NCI-H510A treated with DMSO at 0.1 percent for 48 hours (cell line): ENCODE results near the gene GUCD1.
A peak's percentile ranks its signal among the peaks of the same experiment; 100 is the strongest.

ENCODE experiments used
- DNase-seq: peaks from one replicate; lab custom pipeline; 2025; lab: John Stamatoyannopoulos, UW

GUCD1 gene

DNA sequence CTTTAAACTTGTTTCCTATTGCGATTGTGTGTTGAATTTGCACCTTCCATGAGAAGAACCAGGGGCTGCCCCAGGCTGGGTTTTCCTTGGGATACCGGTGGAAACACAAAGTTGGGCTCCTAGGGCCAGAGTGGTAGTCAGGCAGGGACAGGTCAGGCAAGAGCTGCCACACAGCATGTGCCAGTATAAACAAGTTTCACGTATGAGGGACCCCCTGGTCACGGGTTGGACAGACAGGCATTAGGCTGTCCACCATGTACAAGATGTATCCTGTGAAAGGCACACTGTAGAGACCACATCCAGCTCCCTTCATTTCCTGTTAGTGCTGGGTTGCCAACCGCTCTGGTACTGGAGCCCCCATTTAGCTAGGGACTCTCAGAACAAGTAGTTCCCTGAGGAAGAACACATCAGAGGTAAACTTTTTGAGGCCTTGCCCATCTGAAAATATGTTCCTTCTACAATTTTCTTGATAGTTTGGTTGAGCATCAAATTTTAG lies 51.0 kb downstream of the GUCD1 start:
- DNase-seq: no peak

DNA sequence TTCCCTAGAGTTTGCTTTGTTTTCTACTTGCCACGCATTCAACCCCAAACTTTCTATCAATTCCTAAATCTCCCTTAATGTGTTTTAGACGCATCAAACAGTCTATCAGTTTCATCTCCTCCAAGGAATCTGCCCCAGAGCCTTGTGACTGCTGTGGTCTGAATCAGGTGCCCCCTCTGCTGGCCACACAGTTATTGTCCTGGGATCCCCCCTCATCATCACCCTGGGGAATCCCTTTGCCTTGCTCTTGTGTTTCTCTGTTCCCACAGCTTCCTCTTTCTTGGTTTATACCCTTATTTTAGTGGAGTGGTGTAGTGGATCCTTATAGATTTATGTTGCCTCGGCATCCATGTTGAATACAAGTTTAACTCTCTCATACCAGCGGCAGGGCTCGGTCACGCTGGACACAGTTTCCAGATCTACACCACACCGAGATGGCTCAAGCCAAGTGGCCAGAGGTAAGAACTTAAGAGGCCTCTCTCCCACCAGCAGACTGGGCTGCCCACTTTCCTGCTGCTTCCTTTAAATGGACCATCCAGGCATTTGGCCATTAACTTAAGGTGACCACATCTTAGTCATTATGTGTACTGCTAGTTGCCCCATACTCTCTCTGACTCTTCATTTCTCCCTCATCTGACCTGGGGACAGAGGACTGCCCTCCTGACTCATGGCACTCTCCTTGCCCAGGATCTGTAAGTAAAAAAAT lies 51.6 kb downstream of the GUCD1 start:
- DNase-seq: peak; percentile 16

DNA sequence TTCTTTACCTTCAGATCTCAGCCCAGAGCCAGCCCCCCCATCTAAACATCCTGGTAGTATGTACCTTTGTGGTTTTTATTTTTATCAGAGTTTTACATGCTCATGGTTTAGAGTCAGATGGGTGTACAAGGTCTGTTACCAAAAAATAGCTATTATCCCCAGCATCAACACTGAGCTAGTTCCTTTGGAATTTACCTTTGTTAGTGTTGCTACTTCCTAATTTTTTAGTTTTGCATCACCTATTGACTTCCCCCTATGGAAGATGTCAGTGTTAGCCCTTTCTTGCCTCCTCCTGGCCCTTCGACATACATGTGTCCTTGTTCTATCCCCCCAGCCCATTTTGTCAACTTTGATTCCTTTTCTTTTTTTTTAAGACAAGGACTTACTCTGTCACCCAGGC lies 52.4 kb downstream of the GUCD1 start:
- no peak for DNase-seq

DNA sequence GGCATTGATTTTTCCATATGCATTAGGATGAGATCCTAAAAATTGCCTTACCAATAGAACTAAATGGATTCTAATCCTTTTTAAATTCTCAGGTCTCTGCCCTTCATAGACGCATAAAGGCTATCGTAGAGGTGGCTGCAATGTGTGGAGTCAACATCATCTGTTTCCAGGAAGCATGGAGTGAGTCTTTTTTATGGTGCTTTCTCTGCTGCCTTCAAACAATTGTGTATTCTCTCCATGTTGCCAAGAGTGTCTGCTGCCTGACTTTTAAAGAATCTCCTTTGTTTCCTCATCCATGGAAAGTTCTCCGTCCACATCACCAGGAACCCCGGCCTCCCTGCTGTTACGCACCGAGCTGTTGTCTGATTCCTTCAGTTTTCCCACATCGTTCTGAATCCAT lies 52.9 kb downstream of the GUCD1 start:
- DNase-seq: no peak

DNA sequence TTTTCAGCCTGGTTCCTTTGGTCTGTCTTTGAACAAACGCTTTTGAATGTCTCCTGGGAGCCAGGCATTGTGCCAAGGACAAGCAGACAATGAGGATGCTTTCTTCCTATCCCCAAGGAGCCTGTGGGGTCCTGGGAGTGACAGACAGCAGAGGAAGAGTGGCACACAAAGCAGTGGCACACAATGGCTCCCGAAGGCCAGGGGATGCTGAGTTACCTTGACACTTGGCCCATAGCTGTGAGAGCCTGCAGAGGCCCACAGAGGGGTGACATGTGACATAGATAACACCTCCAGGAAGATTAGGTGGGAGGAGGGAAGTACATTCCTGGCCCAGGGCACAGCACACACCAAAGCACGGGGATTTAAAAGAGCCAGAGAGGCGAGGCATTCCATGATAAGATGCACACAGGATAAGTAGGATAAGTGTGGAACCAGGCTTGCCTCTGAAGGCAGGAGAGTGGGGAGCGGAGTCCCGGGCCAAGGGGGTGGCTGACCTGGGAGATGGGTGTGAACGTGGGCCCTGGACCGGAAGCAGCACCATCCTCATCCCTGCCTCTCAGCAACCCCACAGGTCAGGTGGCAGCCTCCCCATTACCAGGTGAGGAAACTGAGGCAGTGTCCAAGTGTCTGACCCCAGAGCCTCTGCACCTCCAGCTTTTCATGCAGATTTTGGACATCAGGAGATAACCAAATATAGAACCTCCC lies 53.5 kb downstream of the GUCD1 start:
- DNase-seq: no peak

DNA sequence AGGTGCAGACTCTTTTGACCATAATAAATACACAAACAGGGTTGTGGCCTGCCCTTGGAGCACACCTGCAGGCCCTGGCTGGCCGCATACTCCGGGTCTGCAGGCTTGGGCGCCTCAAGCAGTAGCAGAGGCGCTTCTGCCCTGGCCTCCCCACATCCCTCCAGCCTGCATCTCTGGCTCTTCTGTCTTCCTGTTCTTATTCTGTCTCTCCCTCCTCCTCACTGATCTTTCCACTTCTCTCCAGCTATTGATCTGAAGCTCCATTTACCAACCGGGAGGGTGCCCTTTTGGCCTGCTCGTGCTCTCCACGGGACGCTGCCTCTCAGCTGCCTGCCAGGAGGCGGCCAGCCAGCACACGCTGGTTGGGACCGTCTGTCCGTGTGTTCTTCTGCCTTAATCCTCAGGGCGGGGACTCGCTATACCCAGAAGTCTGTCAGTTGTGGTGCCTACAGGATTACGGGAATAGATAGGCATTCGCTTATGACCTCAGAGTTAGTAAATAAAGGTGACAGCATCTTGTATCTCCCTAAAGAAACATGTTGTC lies 54.6 kb downstream of the GUCD1 start:
- peak; percentile 44 for DNase-seq

DNA sequence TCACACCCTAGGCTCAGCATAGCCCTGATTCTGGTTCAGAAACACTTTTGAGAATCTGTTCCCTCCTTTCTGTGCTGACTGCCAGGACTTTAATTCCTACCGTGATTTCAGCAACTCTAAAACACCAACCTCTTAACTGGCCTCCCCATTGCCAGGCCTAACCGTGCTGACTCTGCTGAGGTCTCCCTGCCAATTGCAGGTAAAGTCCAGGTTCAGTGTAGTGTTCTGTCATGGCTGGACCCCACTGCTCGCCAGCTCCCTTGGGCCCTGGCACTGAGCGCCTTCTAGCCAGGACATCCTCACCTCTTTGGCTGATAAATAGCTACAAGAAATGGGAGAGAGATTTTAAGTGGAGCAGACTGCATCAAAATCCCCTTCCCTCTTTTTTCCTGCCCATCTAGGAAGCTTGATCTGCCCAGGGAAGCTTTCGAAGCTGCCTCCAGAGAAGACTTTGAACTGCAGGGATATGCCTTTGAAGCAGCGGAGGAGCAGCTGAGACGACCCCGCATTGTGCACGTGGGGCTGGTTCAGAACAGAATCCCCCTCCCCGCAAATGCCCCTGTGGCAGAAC lies 55.1 kb downstream of the GUCD1 start:
- DNase-seq: no peak

DNA sequence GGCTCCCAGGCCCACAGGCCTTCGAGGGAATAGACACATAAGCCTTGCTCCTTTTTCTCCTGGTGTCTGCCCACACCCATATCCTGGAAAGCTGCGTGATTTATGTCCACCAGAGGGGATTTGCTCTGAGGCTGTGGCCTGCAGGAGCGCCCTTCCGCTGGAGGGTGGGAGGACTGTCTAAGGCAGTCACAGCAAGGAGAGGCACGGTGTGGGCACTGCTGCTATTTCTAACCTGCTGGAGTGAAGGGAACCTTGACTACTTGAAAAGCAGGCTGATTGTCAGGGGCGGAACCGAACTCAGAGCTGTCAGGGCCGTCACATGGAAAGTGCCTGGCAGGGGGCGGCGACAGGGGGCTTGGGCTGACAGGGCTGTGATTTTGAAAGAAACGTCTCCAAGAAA lies 56.1 kb downstream of the GUCD1 start:
- no peak for DNase-seq

DNA sequence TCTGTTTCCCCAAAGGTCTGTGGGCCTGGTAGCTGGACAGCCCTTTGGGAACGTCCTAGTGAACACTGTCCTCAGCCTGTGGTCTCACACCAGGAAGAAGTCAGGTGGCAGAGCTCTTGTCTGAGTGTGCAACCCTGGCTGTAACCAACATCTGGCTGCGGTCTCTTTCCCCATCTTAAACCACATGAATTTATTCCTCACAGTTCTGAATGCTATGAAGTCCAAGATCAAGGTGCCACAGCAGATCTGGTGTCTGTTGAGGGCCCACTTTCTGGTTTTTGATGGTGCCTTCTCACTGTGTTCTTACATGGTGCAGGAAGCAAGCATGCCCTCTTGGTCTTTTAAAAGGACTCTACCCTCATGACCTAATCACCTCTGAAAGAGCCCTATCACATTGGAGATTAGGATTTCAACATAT lies 57.1 kb downstream of the GUCD1 start:
- DNase-seq: no peak

DNA sequence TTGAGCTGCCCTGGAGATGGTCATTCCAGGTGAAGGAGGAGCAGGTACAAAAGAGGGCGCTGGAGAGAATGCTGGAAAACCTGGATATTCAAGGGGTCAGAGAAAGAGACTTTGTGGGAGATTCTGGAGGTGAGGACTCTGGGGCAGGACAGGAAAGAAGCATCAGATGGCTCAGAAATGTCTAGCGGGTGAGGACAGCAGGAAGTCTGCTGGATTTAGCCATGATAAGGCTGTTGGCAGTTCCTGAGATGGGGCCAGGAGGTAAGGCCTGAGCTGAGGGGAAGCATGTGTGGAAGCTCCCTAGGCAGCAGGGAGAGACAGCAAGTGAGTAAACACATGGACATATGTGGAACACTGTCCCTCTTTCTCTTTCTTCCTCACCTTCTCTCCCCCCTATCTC lies 58.3 kb downstream of the GUCD1 start:
- DNase-seq: no peak

DNA sequence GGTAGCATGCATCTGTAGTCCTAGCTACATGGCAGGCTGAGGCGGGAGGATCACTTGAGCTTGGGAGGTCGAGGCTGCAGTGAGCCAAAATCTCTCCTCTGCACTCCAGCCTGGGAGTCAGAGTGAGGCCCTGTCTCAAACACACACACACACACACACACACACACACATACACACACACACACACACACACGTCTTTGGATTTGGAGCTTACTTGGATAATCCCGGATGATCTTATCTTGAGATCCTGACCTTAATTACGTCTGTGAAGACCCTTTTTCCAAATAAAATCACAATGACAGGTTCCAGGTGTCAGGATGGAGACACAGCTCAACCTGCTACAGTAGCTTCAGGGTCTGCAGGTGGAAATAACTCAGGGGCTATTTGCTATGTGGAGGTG lies 58.7 kb downstream of the GUCD1 start:
- DNase-seq: no peak

DNA sequence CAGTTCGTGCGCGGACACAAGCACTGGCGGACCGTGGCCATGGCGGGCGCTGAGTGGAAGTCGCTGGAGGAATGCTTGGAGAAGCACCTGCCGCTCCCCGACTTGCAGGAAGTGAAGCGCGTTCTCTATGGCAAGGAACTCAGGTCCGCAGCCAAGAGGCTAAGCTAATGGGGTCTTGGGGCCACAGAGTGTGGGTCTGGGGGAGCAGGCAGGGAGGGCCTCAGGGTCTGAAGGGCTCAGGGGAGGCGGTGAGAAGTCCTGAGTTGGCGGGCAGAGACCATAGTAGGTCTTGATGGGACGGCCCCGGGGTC lies 59.6 kb downstream of the GUCD1 start:
- DNase-seq: no peak

DNA sequence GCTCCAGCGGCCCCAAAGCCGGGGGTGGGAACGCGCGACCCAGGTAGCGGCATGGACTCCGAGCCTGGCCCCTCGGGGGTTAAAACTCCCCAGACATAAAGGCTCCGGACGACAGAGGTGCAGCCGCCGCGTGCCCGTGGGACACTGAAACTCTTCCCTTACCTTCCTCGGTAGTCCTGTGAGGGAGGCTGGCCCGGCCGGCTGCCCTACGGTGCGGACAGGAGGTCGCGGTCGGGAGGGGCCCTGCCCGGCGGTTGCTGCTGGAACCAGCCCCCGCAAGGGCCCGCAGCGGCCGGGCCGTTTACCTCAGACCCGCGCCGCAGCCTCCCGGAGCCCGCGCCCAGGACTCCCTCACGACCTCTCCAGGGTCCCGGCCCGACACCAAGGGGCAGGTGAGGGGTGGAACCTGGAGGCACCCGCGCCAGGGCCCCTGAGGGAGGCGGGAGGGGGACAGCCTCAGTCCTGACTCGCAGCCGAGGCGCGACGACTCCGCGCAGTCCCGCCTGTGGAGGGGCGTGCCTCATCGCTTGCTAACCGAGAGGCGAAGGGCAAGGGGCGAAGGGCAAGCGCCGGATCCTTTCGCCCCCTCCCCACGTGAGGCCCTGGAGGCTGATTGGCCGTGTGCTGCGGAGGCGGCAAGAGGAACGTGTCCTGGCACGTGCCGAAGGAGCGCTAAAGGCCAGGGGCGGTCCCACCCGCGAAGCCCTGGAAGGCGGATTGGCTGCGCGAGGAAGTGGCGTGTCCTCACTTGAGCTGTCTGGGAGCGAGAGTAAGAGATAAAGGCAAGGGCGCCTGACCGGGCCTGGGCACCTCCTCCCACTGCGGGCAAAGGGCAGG lies 60.2 kb downstream of the GUCD1 start, which contains the start of gene UPB1:
Gene UPB1, plus strand, starts transcription at position 805 of the 837 bp plus-strand sequence. CDS start 72 bp downstream, outside the sequence.
- DNase-seq: no peak

DNA sequence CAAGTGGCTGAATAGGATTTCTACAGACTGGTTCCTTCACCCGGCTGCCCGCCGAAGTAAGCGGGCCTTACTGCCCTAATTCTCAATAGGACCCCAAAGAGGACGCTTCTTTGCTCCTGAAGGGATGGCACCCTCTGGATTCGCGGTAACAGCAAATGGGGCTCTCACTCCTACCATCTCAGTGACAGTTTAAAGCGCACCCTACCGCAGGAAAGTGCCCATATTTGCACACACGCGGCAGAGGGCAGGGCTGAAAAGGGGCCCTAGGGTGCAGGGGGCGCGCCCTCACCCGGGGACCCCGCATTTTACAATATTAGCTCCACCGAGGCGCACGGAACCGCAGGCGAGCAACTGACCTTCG lies 60.8 kb downstream of the GUCD1 start:
- DNase-seq: no peak

DNA sequence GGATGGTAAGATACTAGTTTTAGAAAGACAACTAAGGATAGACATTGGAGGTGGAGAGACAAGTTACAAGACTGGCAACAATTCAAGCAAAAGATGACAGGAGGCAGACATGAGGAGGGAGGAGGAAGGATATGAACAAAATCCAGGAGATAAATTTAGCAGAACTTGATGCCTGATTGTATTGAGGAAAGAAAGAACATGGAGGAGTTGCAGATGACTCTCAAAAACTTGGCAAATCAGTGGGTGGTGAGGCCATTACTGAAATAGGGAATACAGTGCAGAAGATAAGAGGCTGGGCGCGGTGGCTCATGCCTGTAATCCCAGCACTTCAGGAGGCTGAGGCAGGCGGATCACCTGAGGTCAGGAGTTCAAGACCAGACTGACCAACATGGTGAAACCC lies 62.5 kb downstream of the GUCD1 start:
- no peak for DNase-seq
